Vagina (tissue), 2 donors: ENCODE data around the gene PPP3CA. TPM values are rescaled to one million over a fixed set of nuclear protein-coding genes. Genes with fewer than 3 reads are reported as not detected.

Source experiments
- DNase-seq, 2 donors: peaks; one replicate each; pipeline ENCODE4 v3.0.0-alpha.2; 2017; ENCODE audit errors: extremely low spot score in 2 of 2
- H3K27ac ChIP-seq: fragments of 200-600 bp; sonication (generic); one replicate; pipeline ENCODE4 v1.5.1; 2019
- H3K27me3 ChIP-seq: fragments of 200-600 bp; sonication (generic); one replicate; pipeline ENCODE4 v1.5.1; 2019
- H3K36me3 ChIP-seq, 2 donors: fragments of 200-600 bp; sonication (generic); one replicate each; pipeline ENCODE4 v1.5.1; 2017 to 2019
- H3K4me1 ChIP-seq: fragments of 200-600 bp; sonication (generic); one replicate; pipeline ENCODE4 v1.5.1; 2019
- H3K4me3 ChIP-seq, 2 donors: fragments of 200-600 bp; sonication (generic); 1 replicate in 1 of 2; 2 replicates in 1 of 2; pipeline ENCODE4 v1.5.1; 2016 to 2019
- H3K9me3 ChIP-seq: fragments of 200-600 bp; sonication (generic); one replicate; pipeline ENCODE4 v1.5.1; 2019
- CTCF ChIP-seq, 3 experiments: fragments of 450-650 bp in 2 of 3; fragments of 200-600 bp in 1 of 3; sonication (generic) in 1 of 3; IDR thresholded peaks; one replicate each; pipeline ENCODE4 v1.5.1; 2017 to 2019; ENCODE audit warnings: antibody characterized with exemption in 3 of 3, mild to moderate bottlenecking in 2 of 3, moderate library complexity in 2 of 3
- POLR2A ChIP-seq, 2 donors: fragments of 450-650 bp; IDR thresholded peaks; one replicate each; pipeline ENCODE4 v1.6.1; 2017; ENCODE audit warnings: antibody characterized with exemption in 2 of 2, mild to moderate bottlenecking in 2 of 2, moderate library complexity in 2 of 2
- POLR2AphosphoS5 ChIP-seq, 2 donors: sonication (generic); formaldehyde crosslinking; IDR thresholded peaks; one replicate each; pipeline ENCODE4 v1.9.0; 2017; ENCODE audit warnings: antibody characterized with exemption in 2 of 2, mild to moderate bottlenecking in 2 of 2, low read depth in 1 of 2; ENCODE audit not compliant: insufficient read depth in 1 of 2
- intact Hi-C: fragments of 100-400 bp; cut with DNase I; formaldehyde crosslinking; loops from one replicate; pipeline ENCODE4 v1.15.1; 2023
- total RNA-seq: library from RNA; depleted of rRNA; stranded (reverse); fragments of >200 nt; gene quantifications from one replicate; pipeline ENCODE4 v1.2.3, GENCODE V29; 2016

PPP3CA gene
- total RNA-seq, 1 donor from 2014 or later = 45.9 TPM

- H3K9me3 ChIP-seq = no peaks in the 10 kb centered on the region
- no peak for TF ChIP-seq POLR2A (IDR thresholded peaks at IDR 0.05)
- TF ChIP-seq CTCF (IDR thresholded peaks at IDR 0.05) = no peak
- no peak for TF ChIP-seq POLR2AphosphoS5 (IDR thresholded peaks at IDR 0.05; ENCODE audit: insufficient read depth in 1 of 2, low read depth in 1 of 2)
- no peak overlapping the region for H3K4me3 ChIP-seq
- DNase-seq = no peak
- H3K27me3 ChIP-seq = no peaks in the 10 kb centered on the region
- H3K4me1 ChIP-seq = peaks cover 36% of the 10 kb centered on the region
- intact Hi-C loops = no loop called here
- H3K27ac ChIP-seq = no peak overlapping the region
- H3K36me3 ChIP-seq = no peaks in the 10 kb centered on the region
Measured at GRCh38 chr4:101256222-101256621, 91.1 kb downstream of the PPP3CA start.

- Histone ChIP-seq H3K36me3 (no peaks in the 10 kb centered on the region), H3K27me3 (no peaks in the 10 kb centered on the region), H3K4me1 (peaks cover 21% of the 10 kb centered on the region), H3K27ac (no peak overlapping the region), H3K9me3 (no peaks in the 10 kb centered on the region), H3K4me3 (no peak overlapping the region)
- no peak for TF ChIP-seq CTCF (IDR thresholded peaks at IDR 0.05)
- TF ChIP-seq POLR2A (IDR thresholded peaks at IDR 0.05) = no peak
- no peak for TF ChIP-seq POLR2AphosphoS5 (IDR thresholded peaks at IDR 0.05; ENCODE audit: insufficient read depth in 1 of 2, low read depth in 1 of 2)
- no peak for DNase-seq
- intact Hi-C loops = no loop called here
Measured at GRCh38 chr4:101254776-101255175, 92.5 kb downstream of the PPP3CA start.

- TF ChIP-seq CTCF (IDR thresholded peaks at IDR 0.05) (no peak), POLR2AphosphoS5 (IDR thresholded peaks at IDR 0.05; ENCODE audit: insufficient read depth in 1 of 2, low read depth in 1 of 2) (no peak), POLR2A (IDR thresholded peaks at IDR 0.05) (no peak)
Measured at GRCh38 chr4:101253121-101253520, 94.2 kb downstream of the PPP3CA start.

GRCh38 chr4:101252721-101253120 lies 94.6 kb downstream of the PPP3CA start:
- H3K9me3 ChIP-seq = no peaks in the 10 kb centered on the region
- no peak for DNase-seq
- no peak overlapping the region for H3K27ac ChIP-seq
- H3K27me3 ChIP-seq = no peaks in the 10 kb centered on the region
- intact Hi-C loops = no loop called here
- TF ChIP-seq POLR2AphosphoS5 (IDR thresholded peaks at IDR 0.05; ENCODE audit: insufficient read depth in 1 of 2, low read depth in 1 of 2) (no peak), POLR2A (IDR thresholded peaks at IDR 0.05) (no peak), CTCF (IDR thresholded peaks at IDR 0.05) (no peak)
- no peaks in the 10 kb centered on the region for H3K36me3 ChIP-seq
- no peak overlapping the region for H3K4me3 ChIP-seq
- H3K4me1 ChIP-seq = peaks cover 8% of the 10 kb centered on the region

More at GRCh38 chr4:101253121-101253520, 94.2 kb downstream of the PPP3CA start:
- H3K27ac ChIP-seq = no peak overlapping the region
- DNase-seq = no peak
- H3K9me3 ChIP-seq = no peaks in the 10 kb centered on the region
- no peak overlapping the region for H3K4me3 ChIP-seq
- intact Hi-C loops = no loop called here
- H3K36me3 ChIP-seq = no peaks in the 10 kb centered on the region
- no peaks in the 10 kb centered on the region for H3K27me3 ChIP-seq
- H3K4me1 ChIP-seq = peaks cover 8% of the 10 kb centered on the region

DNA sequence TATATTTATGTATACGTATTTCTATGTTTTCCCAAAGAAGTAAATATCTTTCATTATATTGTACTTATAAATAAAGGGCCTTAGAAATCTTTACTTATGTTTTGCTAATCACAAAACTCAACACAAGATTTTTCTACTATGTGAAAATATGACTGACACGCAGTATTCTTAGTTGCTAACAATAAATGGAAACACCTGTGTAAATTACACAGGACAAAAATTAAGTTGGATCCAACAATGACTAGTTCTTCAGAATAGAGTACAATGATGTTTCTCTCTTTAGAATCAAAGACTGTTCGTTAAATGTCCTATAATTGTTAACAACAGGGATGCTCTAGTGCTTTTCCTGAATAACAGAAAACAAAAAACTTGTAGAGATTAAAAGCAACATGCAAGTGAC lies 96.1 kb downstream of the PPP3CA start:
- TF ChIP-seq POLR2A (IDR thresholded peaks at IDR 0.05) (no peak), CTCF (IDR thresholded peaks at IDR 0.05) (no peak)
- no peaks in the 10 kb centered on the region for H3K9me3 ChIP-seq
- intact Hi-C loops = no loop called here
- no peak overlapping the region for H3K27ac ChIP-seq
- H3K4me3 ChIP-seq = no peak overlapping the region
- DNase-seq = no peak
- no peaks in the 10 kb centered on the region for H3K27me3 ChIP-seq
- peaks cover 8% of the 10 kb centered on the region for H3K4me1 ChIP-seq
- H3K36me3 ChIP-seq = no peaks in the 10 kb centered on the region
